Measurements from ENCODE around the gene SLC9C2.

SLC9C2 gene

DNA sequence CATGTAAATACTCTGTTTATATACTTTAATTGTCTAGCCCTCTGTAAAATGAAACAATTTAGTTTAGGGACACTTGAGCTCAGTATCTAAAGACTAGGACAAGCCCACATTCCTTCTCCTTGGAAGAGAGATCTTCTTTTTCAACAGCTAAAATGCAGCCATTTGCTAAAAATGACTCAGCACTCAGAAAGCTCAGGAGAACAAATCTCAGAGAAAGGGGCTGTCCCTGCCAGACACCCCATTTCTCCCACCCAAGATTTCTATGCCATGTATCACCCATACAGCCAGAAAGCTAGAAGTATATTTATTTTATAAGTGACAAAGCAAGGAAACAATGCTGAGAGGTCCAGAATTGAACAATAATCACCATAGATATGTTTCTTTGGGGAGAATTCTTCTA, 148.9 kb downstream of the SLC9C2 start:
- H3K4me3 ChIP-seq (ENCODE audit: low read depth, low read length) = no peak overlapping the region
- ChIA-PET CTCF (interaction anchor here (1.1 to 3.8 kb wide), 3 partner anchors 24 to 372 kb away, joined by 3 to 32 read pairs (median 3); no protein-coding TSS in a partner anchor), POLR2A (interaction anchor here (0.6 to 1.1 kb wide), 2 partner anchors 261 to 840 kb away, joined by 3 to 4 read pairs; partner anchors contain the start of gene KLHL20)
- TF ChIP-seq CTCF (IDR thresholded peaks at IDR 0.05; ENCODE audit: insufficient read depth, low read length, missing control alignments) = no peak
- DNase-seq (ENCODE audit: low read depth, low spot score) = no peak

DNA sequence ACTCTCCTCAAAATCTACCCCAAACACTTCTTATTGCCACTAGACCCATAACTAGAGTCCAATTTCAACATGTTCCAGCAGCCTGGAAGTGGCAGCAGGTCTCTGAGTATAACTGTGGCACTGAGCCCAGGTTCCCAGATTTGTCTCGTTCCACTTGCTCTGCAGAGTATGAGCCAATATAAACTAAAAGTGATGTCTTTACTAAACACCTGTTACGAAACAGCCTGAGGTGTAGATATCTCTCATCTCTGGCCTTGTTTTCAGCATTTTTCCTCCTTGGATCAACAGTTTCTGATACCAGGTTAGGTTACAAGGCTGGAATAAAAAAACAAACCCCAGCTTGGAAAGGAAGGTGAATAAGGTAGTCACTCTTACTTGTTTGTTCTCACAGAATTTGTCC, 150.9 kb downstream of the SLC9C2 start:
- DNase-seq (ENCODE audit: low read depth, low spot score) = no peak
- no peak overlapping the region for H3K4me3 ChIP-seq (ENCODE audit: low read depth, low read length)
- POLR2A ChIA-PET = no interaction called here
- CTCF ChIA-PET = interaction anchor here (1.5 to 3.8 kb wide), 2 partner anchors 22 to 26 kb away, joined by 4 to 32 read pairs; no protein-coding TSS in a partner anchor
- TF ChIP-seq CTCF (IDR thresholded peaks at IDR 0.05; ENCODE audit: insufficient read depth, low read length, missing control alignments) = no peak
